Upper lobe of left lung (tissue), 4 donors: ENCODE data around the gene STX8.

Experiments
- CTCF ChIP-seq, 6 experiments: fragments of 450-650 bp in 4 of 6; fragments of 200-600 bp in 2 of 6; sonication (generic) in 2 of 6; IDR thresholded peaks; one replicate each; pipeline ENCODE4 v1.5.1; 2016 to 2019; ENCODE audit warnings: antibody characterized with exemption in 6 of 6
- POLR2A ChIP-seq, 4 donors: fragments of 450-650 bp; IDR thresholded peaks; one replicate each; pipeline ENCODE4 v1.5.1; 2016 to 2017; ENCODE audit warnings: antibody characterized with exemption in 4 of 4, mild to moderate bottlenecking in 2 of 4
- POLR2AphosphoS5 ChIP-seq, 2 donors: sonication (generic); formaldehyde crosslinking; IDR thresholded peaks; one replicate each; pipeline ENCODE4 v1.5.1; 2017; ENCODE audit warnings: antibody characterized with exemption in 2 of 2

GRCh38 chr17:9622961-9623360, 47.3 kb upstream of the STX8 start:
- TF ChIP-seq CTCF (IDR thresholded peaks at IDR 0.05) (no peak), POLR2A (IDR thresholded peaks at IDR 0.05) (no peak), POLR2AphosphoS5 (IDR thresholded peaks at IDR 0.05) (no peak)
